H9 (cell line): ENCODE results near the gene KDM4C. TPM values are rescaled to one million over a fixed set of nuclear protein-coding genes. Genes with fewer than 3 reads are reported as not detected.

Experiments
- DNase-seq: peaks from one replicate; pipeline ENCODE4 v3.0.0-alpha.2; 2017
- H2AFZ ChIP-seq: one replicate; pipeline ENCODE4 v1.6.1; 2013; ENCODE audit warnings: mild to moderate bottlenecking, low read length, control low read depth, moderate library complexity
- H2AK5ac ChIP-seq: 2 replicates; pipeline ENCODE4 v1.6.1; 2013; ENCODE audit warnings: low read length, control low read depth, mixed read lengths; ENCODE audit not compliant: insufficient read length
- H2BK120ac ChIP-seq: one replicate; pipeline ENCODE4 v1.6.1; 2013; ENCODE audit warnings: low read depth, mild to moderate bottlenecking, low read length, control low read depth, inconsistent platforms; ENCODE audit not compliant: poor library complexity, severe bottlenecking
- H2BK12ac ChIP-seq: 2 replicates; pipeline ENCODE4 v1.6.1; 2013; ENCODE audit warnings: low read length, control low read depth, mixed read lengths, low read depth; ENCODE audit not compliant: insufficient read length
- H2BK15ac ChIP-seq: 2 replicates; pipeline ENCODE4 v1.6.1; 2013; ENCODE audit warnings: low read depth, low read length, control low read depth
- H2BK20ac ChIP-seq: one replicate; pipeline ENCODE4 v1.6.1; 2013; ENCODE audit warnings: low read depth, mild to moderate bottlenecking, low read length, control low read depth, inconsistent platforms; ENCODE audit not compliant: poor library complexity, severe bottlenecking
- H2BK5ac ChIP-seq: 2 replicates; pipeline ENCODE4 v1.6.1; 2013; ENCODE audit warnings: low read length, control low read depth, mixed read lengths; ENCODE audit not compliant: insufficient read length
- H3K14ac ChIP-seq: 2 replicates; pipeline ENCODE4 v1.6.1; 2013; ENCODE audit warnings: low read length, control low read depth; ENCODE audit not compliant: insufficient read depth
- H3K18ac ChIP-seq: 2 replicates; pipeline ENCODE4 v1.6.1; 2013; ENCODE audit warnings: low read depth, mild to moderate bottlenecking, mixed read lengths, low read length, control low read depth; ENCODE audit not compliant: insufficient read length
- H3K23ac ChIP-seq: 2 replicates; pipeline ENCODE4 v1.6.1; 2013; ENCODE audit warnings: low read length, control low read depth, mixed read lengths, low read depth; ENCODE audit not compliant: insufficient read length
- H3K23me2 ChIP-seq: 2 replicates; pipeline ENCODE4 v1.6.1; 2013; ENCODE audit warnings: low read depth, mild to moderate bottlenecking, mixed read lengths, low read length, control low read depth; ENCODE audit not compliant: insufficient read length, poor library complexity, severe bottlenecking
- H3K27ac ChIP-seq: 2 replicates; pipeline ENCODE4 v1.5.1; 2013; ENCODE audit warnings: low read length, control low read depth, mixed read lengths, low read depth; ENCODE audit not compliant: insufficient read length
- H3K27me3 ChIP-seq: 2 replicates; pipeline ENCODE4 v1.6.1; 2013; ENCODE audit warnings: low read length, control low read depth, inconsistent platforms; ENCODE audit not compliant: insufficient read depth
- H3K4ac ChIP-seq: 2 replicates; pipeline ENCODE4 v1.6.1; 2013; ENCODE audit warnings: low read depth, mild to moderate bottlenecking, control low read depth, inconsistent platforms, low read length, moderate library complexity
- H3K4me1 ChIP-seq: 2 replicates; pipeline ENCODE4 v1.6.1; 2013; ENCODE audit warnings: low read length, control low read depth, inconsistent platforms; ENCODE audit not compliant: insufficient read depth
- H3K4me2 ChIP-seq: 2 replicates; pipeline ENCODE4 v1.6.1; 2013; ENCODE audit warnings: low read length, control low read depth, mixed read lengths; ENCODE audit not compliant: insufficient read length, insufficient read depth
- H3K56ac ChIP-seq: 2 replicates; pipeline ENCODE4 v1.6.1; 2013; ENCODE audit warnings: low read depth, mild to moderate bottlenecking, mixed read lengths, low read length, control low read depth; ENCODE audit not compliant: insufficient read length
- H3K79me1 ChIP-seq: 2 replicates; pipeline ENCODE4 v1.6.1; 2013; ENCODE audit warnings: low read depth, mild to moderate bottlenecking, moderate library complexity, low read length, control low read depth, inconsistent platforms; ENCODE audit not compliant: insufficient read depth, poor library complexity, severe bottlenecking
- H3K79me2 ChIP-seq: 2 replicates; pipeline ENCODE4 v1.6.1; 2013; ENCODE audit warnings: low read length, control low read depth, inconsistent platforms; ENCODE audit not compliant: insufficient read depth
- H3K9ac ChIP-seq: 2 replicates; pipeline ENCODE4 v1.6.1; 2013; ENCODE audit warnings: low read length, control low read depth, mixed read lengths; ENCODE audit not compliant: insufficient read length; ENCODE audit errors: extremely low read depth
- H3K9me3 ChIP-seq: one replicate; pipeline ENCODE4 v1.6.1; 2013; ENCODE audit warnings: low read depth, low read length, inconsistent platforms; ENCODE audit not compliant: control insufficient read depth
- H3T11ph ChIP-seq: one replicate; pipeline ENCODE4 v1.6.1; 2013; ENCODE audit warnings: mild to moderate bottlenecking, low read length, control low read depth, inconsistent platforms
- H4K20me1 ChIP-seq: one replicate; pipeline ENCODE4 v1.6.1; 2013; ENCODE audit not compliant: control insufficient read depth, insufficient read length, insufficient read depth
- H4K5ac ChIP-seq: 2 replicates; pipeline ENCODE4 v1.6.1; 2013; ENCODE audit warnings: low read depth, mild to moderate bottlenecking, mixed read lengths, low read length, control low read depth; ENCODE audit not compliant: insufficient read length
- H4K8ac ChIP-seq: replicated peaks from 2 replicates; pipeline ENCODE4 v1.6.1; 2013; ENCODE audit warnings: low read length, control low read depth, mixed read lengths, low read depth; ENCODE audit not compliant: insufficient read length
- H4K91ac ChIP-seq: 2 replicates; pipeline ENCODE4 v1.6.1; 2013; ENCODE audit warnings: low read depth, mild to moderate bottlenecking, moderate library complexity, mixed read lengths, low read length, control low read depth; ENCODE audit not compliant: insufficient read length
- H3K27ac Mint-ChIP-seq, 3 experiments: 2 replicates in 2 of 3; 3 replicates in 1 of 3; pipeline ENCODE4 v1.8.0; 2020 to 2021; ENCODE audit warnings: mixed read lengths in 3 of 3, mild to moderate bottlenecking in 1 of 3, moderate library complexity in 1 of 3
- H3K27me3 Mint-ChIP-seq: 2 replicates; pipeline ENCODE4 v1.8.0; 2021; ENCODE audit warnings: low read depth, mild to moderate bottlenecking, moderate library complexity, mixed read lengths
- H3K36me3 Mint-ChIP-seq, 3 experiments: 2 replicates in 2 of 3; 3 replicates in 1 of 3; pipeline ENCODE4 v1.8.0; 2020 to 2021; ENCODE audit warnings: low read depth in 3 of 3, mixed read lengths in 3 of 3; ENCODE audit not compliant: insufficient read depth in 1 of 3
- H3K4me1 Mint-ChIP-seq, 2 experiments: 2 replicates each; pipeline ENCODE4 v1.8.0; 2020; ENCODE audit warnings: mixed read lengths in 2 of 2
- H3K4me3 Mint-ChIP-seq, 2 experiments: 2 replicates in 1 of 2; 3 replicates in 1 of 2; pipeline ENCODE4 v1.8.0; 2020 to 2021; ENCODE audit warnings: mild to moderate bottlenecking in 2 of 2, mixed read lengths in 2 of 2, moderate library complexity in 1 of 2
- H3K9me3 Mint-ChIP-seq, 2 experiments: 2 replicates in 1 of 2; 3 replicates in 1 of 2; pipeline ENCODE4 v1.8.0; 2020; ENCODE audit warnings: mild to moderate bottlenecking in 2 of 2, mixed read lengths in 2 of 2, moderate library complexity in 1 of 2
- WGBS: extraction: QIAGEN DNeasy Blood & Tissue Kit; methylation state at CpG from one replicate; pipeline ENCODE4 v1.1.7; 2013; ENCODE audit warnings: missing lambda C conversion rate, low lambda C conversion rate, mixed read lengths; ENCODE audit not compliant: insufficient read length; ENCODE audit errors: extremely low coverage; 5-methylcytosine and 5-hydroxymethylcytosine counted together
- total RNA-seq: library from RNA; stranded (reverse); gene quantifications from 2 replicates; pipeline ENCODE4 v1.2.1, GENCODE V29; 2021
- TF ChIP-seq, protein P1 (sequence below): fragments of 200-600 bp; sonication (generic); conservative IDR thresholded peaks from 3 replicates; pipeline ENCODE4 v1.8.0; 2021; ENCODE audit warnings: antibody characterized with exemption, mild to moderate bottlenecking

The KDM4C gene
- total RNA-seq, 1 experiment from 2014 or later, result 24.0 TPM

DNA sequence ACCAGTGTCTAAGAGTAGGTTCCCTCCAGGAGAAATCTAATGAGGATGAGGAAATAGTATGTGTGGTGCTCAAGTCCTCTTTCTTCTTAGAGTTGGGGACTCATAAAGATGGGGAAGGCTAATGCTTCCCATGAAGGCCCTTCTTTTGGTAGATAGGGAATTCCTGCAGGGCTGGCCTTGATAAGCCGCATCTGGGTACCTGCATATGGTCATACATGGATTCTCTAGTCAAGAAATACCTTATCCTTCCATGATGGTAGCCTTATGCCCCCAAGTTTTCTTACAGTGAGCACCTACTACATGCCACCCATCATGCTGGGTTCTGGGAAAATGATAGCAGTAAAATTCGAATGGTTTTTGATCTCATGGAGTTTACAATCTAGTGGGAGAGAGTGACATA is 382.6 kb downstream of the KDM4C start:
- no peak overlapping the region for H3T11ph ChIP-seq
- H3K27me3 ChIP-seq, result no peaks in the 10 kb centered on the region
- H3K14ac ChIP-seq, result no peak overlapping the region
- no peak overlapping the region for H3K23ac ChIP-seq
- no peaks in the 10 kb centered on the region for H3K79me2 ChIP-seq
- H3K36me3 Mint-ChIP-seq, result no peaks in the 10 kb centered on the region; a peak in 2 of 7 replicates
- H3K4ac ChIP-seq, result no peak overlapping the region
- no peaks in the 10 kb centered on the region for H3K27me3 Mint-ChIP-seq
- no peak overlapping the region for H2BK20ac ChIP-seq
- no peak overlapping the region for H4K8ac ChIP-seq
- H3K23me2 ChIP-seq, result no peaks in the 10 kb centered on the region
- H4K91ac ChIP-seq, result no peak overlapping the region
- no peak overlapping the region for H3K18ac ChIP-seq
- WGBS, result no CpG with 5 or more reads among the region's 2 CpGs
- no peak overlapping the region for H2AFZ ChIP-seq
- H2BK15ac ChIP-seq, result no peak overlapping the region
- TF ChIP-seq, protein P1, sequence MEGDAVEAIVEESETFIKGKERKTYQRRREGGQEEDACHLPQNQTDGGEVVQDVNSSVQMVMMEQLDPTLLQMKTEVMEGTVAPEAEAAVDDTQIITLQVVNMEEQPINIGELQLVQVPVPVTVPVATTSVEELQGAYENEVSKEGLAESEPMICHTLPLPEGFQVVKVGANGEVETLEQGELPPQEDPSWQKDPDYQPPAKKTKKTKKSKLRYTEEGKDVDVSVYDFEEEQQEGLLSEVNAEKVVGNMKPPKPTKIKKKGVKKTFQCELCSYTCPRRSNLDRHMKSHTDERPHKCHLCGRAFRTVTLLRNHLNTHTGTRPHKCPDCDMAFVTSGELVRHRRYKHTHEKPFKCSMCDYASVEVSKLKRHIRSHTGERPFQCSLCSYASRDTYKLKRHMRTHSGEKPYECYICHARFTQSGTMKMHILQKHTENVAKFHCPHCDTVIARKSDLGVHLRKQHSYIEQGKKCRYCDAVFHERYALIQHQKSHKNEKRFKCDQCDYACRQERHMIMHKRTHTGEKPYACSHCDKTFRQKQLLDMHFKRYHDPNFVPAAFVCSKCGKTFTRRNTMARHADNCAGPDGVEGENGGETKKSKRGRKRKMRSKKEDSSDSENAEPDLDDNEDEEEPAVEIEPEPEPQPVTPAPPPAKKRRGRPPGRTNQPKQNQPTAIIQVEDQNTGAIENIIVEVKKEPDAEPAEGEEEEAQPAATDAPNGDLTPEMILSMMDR, result no peak
- no peak overlapping the region for H3K27ac Mint-ChIP-seq
- H3K9me3 ChIP-seq, result no peaks in the 10 kb centered on the region
- DNase-seq, result no peak
- H3K9ac ChIP-seq, result no peak overlapping the region
- H3K27ac ChIP-seq, result no peak overlapping the region
- no peaks in the 10 kb centered on the region for H4K20me1 ChIP-seq
- no peak overlapping the region for H2BK120ac ChIP-seq
- no peak overlapping the region for H2BK12ac ChIP-seq
- H3K79me1 ChIP-seq, result no peaks in the 10 kb centered on the region
- H3K56ac ChIP-seq, result no peak overlapping the region
- no peak overlapping the region for H3K4me3 Mint-ChIP-seq
- no peak overlapping the region for H3K4me2 ChIP-seq
- no peaks in the 10 kb centered on the region; the same call in 1 of the 2 replicates for H3K4me1 ChIP-seq
- peaks cover 4 to 5% of the 10 kb centered on the region in 2 experiments for H3K4me1 Mint-ChIP-seq
- no peak overlapping the region for H2BK5ac ChIP-seq
- no peak overlapping the region for H2AK5ac ChIP-seq
- H4K5ac ChIP-seq, result no peak overlapping the region
- H3K9me3 Mint-ChIP-seq, result no peaks in the 10 kb centered on the region
